Right renal pelvis (tissue), 4 donors: Measurements from ENCODE around the gene OR6Q1. TPM values are rescaled to one million over a fixed set of nuclear protein-coding genes. Genes with fewer than 3 reads are reported as not detected.
"Not testable (repeated sequence)": the region's sequence is repeated elsewhere in the genome, so short reads cannot be mapped to it uniquely, and the experiment has no call there.

ENCODE experiments used
- DNase-seq, 4 donors: peaks; one replicate each; pipeline ENCODE4 v3.0.0-alpha.2; 2013; ENCODE audit warnings: low read depth in 4 of 4, low spot score in 3 of 4, missing footprints in 1 of 4
- polyA plus RNA-seq, 4 donors: library from polyadenylated mRNA; unstranded; fragments of 120-200 nt; gene quantifications; one replicate each; pipeline ENCODE4 v1.2.1, GENCODE V29; 2013; ENCODE audit not compliant: insufficient read length in 4 of 4

The OR6Q1 gene, protein sequence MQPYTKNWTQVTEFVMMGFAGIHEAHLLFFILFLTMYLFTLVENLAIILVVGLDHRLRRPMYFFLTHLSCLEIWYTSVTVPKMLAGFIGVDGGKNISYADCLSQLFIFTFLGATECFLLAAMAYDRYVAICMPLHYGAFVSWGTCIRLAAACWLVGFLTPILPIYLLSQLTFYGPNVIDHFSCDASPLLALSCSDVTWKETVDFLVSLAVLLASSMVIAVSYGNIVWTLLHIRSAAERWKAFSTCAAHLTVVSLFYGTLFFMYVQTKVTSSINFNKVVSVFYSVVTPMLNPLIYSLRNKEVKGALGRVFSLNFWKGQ
- not detected for polyA plus RNA-seq

- DNase-seq = no peak
These were observed at the start of gene OR6Q1 for GRCh38 chr11:58030653-58031052. Gene OR6Q1, plus strand, starts transcription at chr11:58030953. Its CDS starts 0 bp downstream, at chr11:58030953.

DNA sequence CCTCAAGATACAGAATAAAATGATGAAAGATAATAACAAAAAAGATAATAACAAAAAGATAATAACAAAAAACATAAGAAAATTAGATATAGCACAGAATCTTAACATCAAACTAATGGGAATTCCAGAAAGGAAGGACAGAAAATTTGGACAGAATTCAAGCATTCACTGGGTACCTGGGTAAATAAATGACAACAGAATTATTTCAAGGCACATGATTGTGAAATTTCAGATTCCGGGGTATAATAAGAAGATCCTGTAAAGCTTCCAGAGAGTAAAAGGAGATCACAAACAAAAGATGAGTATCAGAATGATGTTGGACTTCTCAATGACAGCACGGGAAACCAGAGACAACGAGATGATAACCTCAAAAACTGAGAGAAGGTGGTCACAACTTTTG is 49.2 kb upstream of the OR6Q1 start:
- no peak for DNase-seq

- no peak for DNase-seq
These were observed 48.0 kb upstream of the OR6Q1 start for GRCh38 chr11:57982776-57983175.

DNA sequence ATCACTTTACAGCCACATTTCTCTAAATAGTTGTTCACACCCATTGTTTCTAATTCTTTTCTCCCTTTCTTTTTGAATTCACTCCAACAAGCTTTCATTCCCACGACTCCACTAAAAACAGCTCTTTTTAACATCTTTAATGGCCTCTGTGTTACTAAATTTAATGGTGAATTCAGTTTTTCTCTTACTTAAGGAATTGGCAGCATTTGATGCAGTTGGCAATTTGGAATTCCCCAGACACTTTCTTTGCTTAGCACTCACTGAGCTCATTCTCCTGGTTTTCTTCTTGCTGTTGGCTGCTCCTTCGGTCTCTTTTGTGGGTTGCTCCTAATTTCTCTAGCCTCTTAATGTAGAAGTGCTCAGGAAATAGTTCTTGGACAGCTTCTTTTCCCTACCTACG is 47.6 kb upstream of the OR6Q1 start:
- no peak for DNase-seq

- DNase-seq = not testable (repeated sequence)
These were observed 31.2 kb upstream of the OR6Q1 start for GRCh38 chr11:57999523-57999922.

DNA sequence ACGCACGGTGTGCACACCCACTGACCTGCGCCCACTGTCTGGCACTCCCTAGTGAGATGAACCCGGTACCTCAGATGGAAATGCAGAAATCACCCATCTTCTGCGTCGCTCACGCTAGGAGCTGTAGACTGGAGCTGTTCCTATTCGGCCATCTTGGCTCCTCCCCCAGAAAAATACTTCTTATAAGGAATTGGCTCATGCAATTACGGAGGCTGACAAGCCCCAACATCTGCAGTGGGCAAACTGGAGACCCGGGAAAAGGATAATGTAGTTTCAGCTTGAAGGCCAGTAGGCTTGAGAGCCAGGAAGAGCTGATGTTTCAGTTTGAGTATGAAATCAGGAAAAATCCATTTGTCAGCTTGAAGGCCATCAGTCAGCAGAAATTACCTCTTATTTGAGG is 30.7 kb upstream of the OR6Q1 start:
- DNase-seq = not testable (repeated sequence)

DNA sequence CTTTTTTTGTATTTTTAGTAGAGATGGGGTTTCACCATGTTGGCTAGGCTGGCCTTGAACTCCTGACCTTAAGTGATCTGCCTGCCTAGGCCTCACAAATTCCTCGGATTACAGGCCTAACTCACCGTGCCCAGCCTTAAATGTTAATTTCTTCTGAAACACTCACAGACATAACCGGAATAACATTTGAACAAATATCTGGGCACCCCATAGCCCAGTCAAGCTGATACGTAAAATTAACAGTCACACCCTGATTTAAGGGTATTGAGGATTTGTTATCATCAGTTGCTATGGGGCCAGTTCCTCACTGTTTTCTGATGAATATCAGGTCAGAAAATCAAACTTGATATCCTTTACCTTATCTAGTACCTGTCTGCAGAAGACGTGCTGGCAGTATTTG is 30.1 kb upstream of the OR6Q1 start:
- DNase-seq = no peak

GRCh38 chr11:58003036-58003435 is 27.7 kb upstream of the OR6Q1 start:
- no peak for DNase-seq

DNA sequence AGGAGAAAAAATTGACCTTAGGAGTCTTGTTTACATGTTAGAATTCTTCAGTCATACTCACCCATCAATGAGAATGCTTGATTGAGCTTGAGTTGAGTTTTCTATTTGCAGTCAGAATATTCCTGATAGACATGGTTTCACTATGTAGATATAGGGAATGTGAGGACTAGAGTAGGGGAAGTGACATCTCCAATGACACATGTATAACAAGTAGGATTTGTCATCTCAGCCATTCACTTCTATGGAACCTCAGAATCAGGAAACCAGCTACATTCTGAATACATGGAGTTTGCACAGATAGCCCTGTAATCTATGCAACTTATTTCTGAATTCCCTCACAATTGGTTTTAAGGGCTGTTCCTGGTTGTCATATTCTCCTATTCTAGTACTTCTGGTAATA is 27.2 kb upstream of the OR6Q1 start:
- no peak for DNase-seq

DNA sequence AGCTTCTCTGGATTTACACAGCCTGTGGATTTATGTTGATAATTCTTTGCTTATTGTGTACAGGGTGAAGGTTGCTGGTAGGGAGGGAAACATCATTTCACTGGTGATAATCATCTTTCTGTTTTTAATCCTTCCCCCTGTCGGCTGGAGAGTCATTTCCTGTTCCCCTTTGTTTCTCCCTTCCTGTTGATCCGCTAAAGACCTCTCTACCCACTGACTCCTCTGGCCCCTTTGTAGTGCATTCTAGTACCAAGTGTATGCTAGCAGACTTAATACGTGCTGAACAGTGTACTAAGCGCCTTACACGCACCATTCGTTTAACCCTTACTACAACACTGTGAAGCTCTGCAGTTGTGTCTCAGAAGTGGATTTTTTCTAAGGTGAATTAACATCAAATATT is 26.1 kb upstream of the OR6Q1 start:
- DNase-seq = no peak

GRCh38 chr11:58006940-58007339 is 23.8 kb upstream of the OR6Q1 start:
- DNase-seq = no peak

DNA sequence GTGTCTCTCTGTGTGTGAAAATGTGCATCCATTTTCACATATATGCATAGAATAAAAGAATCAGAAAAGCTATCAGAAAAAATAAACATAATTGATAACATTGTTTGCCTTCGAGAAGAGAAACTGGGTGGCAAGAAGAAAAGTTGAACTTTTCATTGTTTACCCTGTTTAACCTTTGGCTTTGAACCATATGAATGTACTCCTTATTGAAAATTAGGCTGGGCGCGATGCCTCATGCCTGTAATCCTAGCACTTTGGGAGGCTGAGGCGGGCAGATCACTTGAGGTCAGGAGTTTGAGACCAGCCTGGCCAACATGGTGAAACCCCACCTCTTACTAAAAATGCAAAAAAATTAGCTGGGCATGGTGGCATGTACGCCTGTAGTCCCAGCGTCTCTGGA is 19.0 kb upstream of the OR6Q1 start:
- DNase-seq = no peak

DNA sequence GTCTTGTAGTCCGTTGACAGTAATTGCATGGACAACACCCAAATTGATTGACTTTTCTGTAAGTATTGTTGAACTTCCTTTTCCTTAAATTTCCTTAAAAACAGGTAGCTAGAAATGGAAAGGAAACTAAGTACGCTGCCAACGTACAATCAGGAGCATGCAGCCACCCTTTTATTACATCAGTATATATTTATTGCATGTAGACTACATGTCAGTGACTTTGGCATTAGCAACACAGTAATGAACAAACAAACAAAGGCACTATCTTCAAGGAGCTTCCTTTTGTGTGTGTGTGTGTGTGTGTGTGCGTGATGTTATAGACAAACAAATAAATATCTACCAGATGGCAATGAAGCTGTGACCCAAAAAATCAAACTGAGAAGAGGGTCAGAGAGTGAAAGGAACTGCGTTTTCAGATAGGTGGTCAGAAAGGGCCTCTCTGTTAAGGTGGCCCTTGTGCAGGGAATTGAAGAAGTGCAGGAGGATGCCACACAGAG is 7.3 kb upstream of the OR6Q1 start, which contains the start of gene OR9Q1:
Gene OR9Q1 (plus strand): TSS at position 447 of the 497 bp plus-strand sequence. CDS start 155,564 bp downstream, outside the sequence.
- DNase-seq = no peak

- peak in 3 of 4 donors; percentile 20 to 28 (median 22) for DNase-seq
These were observed 6.1 kb upstream of the OR6Q1 start for GRCh38 chr11:58024601-58025091.

DNA sequence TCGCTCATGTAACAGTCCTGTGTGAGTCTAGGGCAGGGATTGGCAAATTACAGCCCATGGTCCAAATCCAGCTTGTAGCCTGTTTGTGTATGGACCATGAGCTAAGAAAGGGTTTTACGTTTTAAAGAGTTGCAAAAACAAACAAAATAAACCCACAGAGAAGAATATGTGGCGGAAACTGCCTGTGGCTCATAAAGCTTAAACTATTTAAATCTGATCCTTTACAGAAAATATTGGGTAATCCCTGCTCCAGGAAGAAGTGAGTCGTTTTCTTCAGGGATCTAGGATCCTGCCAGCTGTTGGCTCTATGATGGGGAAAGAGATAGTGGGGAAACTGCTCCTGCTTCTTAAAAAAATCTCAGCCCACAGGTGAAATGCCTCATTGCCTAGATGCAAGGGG is 3.4 kb upstream of the OR6Q1 start:
- DNase-seq = no peak

DNA sequence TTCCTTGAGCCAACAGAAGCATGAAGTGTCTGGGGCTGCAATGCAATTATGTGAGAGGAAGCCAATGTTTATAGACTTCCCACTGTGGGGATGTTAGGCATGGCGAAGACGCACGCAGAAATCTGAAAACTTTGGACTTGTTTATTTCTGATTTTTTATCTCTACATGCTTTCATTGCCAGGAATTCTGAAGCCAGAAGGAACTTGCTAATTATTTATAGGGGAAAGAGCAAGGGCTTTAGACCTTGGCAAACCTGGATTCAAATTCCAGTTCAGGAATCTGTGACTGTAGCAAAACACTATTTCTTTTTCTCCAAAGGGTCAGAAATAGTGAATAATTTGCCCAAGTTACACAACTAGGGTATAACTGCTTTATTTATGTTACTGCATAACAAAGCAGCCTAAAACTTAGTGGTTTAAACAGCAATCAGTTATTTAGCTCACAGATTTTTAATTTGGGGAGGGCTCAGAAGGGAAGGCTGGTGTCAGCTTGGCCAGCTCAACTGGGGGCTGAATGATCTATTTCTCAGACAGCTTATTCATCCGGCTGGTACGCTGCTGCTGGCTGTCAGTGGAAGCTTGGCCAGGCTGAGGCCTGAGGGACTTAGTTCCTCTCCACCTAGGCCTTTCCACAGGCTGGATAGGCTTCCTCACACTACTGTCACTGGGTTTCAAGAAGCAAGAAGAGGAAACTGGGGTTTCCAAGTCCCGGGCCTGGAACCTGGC is 1.9 kb upstream of the OR6Q1 start:
- DNase-seq = no peak

DNA sequence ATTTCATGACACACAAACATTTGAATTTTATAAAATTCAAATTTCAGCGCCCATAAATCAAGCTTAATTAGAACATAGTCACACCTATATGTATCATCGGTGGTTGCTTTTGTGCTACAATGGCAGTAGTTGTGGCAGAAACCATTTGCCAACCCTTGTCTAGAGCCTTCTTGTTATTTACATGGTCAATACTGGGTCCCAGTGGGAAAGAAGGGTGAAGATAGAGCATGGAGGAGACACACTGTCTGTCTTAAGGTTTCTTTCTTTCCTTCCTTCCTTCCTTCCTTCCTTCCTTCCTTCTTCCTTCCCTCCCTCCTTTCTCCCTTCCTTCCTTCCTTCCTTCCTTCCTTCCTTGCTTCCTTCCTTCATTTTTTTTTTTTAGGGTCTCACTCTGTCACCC is 3.7 kb downstream of the OR6Q1 start:
- DNase-seq = no peak

- DNase-seq = no peak
These were observed 8.8 kb downstream of the OR6Q1 start for GRCh38 chr11:58039589-58039988.

DNA sequence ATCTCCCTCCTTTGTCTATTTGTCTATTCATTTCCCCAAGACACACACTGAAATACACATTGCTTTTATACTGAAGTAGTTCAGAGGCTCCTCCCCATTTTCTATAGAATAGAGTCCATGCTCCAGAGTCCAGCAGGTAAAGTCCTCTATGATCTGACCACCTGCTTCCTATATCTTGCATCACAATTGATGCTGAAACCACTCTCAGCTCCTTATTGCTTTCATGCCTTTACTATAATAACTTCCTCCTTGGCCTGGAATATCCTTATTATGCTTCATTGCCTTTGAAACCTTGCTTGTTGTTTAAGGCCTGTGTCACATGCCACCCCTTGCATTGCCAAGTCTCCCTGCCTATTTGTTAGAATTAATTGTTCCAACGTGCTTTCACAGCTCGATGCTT is 12.6 kb downstream of the OR6Q1 start:
- no peak for DNase-seq

- no peak for DNase-seq
These were observed 15.5 kb downstream of the OR6Q1 start for GRCh38 chr11:58046231-58046630.

DNA sequence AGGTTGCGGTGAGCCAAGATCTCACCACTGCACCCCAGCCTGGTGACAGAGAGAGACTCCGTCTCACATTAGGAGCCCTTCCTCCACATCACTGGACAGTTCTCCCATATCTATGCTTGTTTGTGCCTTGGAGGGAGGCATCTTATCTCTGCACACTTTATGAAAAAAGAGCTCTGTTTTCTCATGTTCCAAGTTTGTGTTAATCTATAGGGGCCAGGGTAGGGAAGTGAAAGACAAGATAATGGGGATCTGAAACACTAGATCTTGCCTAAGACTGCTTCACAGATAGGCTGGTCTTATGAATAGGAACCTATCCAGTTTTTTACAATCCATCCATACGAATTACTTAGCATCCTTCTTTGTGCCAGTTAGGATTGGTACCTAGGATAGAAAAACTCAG is 17.1 kb downstream of the OR6Q1 start:
- DNase-seq = no peak
